ENCODE results near the gene SV2B. TPM values are rescaled to one million over a fixed set of nuclear protein-coding genes. Genes with fewer than 3 reads are reported as not detected.

SV2B gene
- total RNA-seq, 1 experiment from 2014 or later = 3.9 TPM

- ChIA-PET POLR2A (ENCODE audit: low non-redundant PET) (no interaction called here), CTCF (no interaction called here)
- intact Hi-C loops (cut with micrococcal nuclease; ENCODE audit: unreplicated experiment) = no loop called here
- TF ChIP-seq CTCF (conservative IDR thresholded peaks at IDR 0.05; ENCODE audit: low read depth, low read length) (no peak), EZH2 (IDR thresholded peaks at IDR 0.05; ENCODE audit: borderline replicate concordance, low read depth, low read length, poor library complexity, severe bottlenecking) (no peak)
- H3K36me3 ChIP-seq (ENCODE audit: insufficient read depth, low read length, poor library complexity, severe bottlenecking) = no peaks in the 10 kb centered on the region
- BruUV-seq (replicated peaks) = no TSS peak
- H3K27ac ChIP-seq (ENCODE audit: low read depth, low read length, poor library complexity, severe bottlenecking) = no peak overlapping the region
- H3K4me3 ChIP-seq (ENCODE audit: low read depth, low read length, poor library complexity, severe bottlenecking) = no peak overlapping the region
- H3K9me3 ChIP-seq (ENCODE audit: low read depth, low read length, poor library complexity, severe bottlenecking) = no peaks in the 10 kb centered on the region
- DNase-seq (ENCODE audit: low spot score) = no peak
- H3K27me3 ChIP-seq (replicated peaks; ENCODE audit: insufficient read depth, low read depth, low read length, poor library complexity) = no peaks in the 10 kb centered on the region
- H3K4me1 ChIP-seq (ENCODE audit: insufficient read depth, low read length, poor library complexity, severe bottlenecking) = no peaks in the 10 kb centered on the region
These were observed 218.5 kb downstream of the SV2B start for GRCh38 chr15:91318516-91318915.

- ChIA-PET CTCF (no interaction called here), POLR2A (ENCODE audit: low non-redundant PET) (no interaction called here)
- intact Hi-C loops (cut with micrococcal nuclease; ENCODE audit: unreplicated experiment) = no loop called here
- Histone ChIP-seq H3K4me3 (ENCODE audit: low read depth, low read length, poor library complexity, severe bottlenecking) (no peak overlapping the region), H3K27me3 (replicated peaks; ENCODE audit: insufficient read depth, low read depth, low read length, poor library complexity) (no peaks in the 10 kb centered on the region), H3K36me3 (ENCODE audit: insufficient read depth, low read length, poor library complexity, severe bottlenecking) (no peaks in the 10 kb centered on the region), H3K9me3 (ENCODE audit: low read depth, low read length, poor library complexity, severe bottlenecking) (no peaks in the 10 kb centered on the region), H3K27ac (ENCODE audit: low read depth, low read length, poor library complexity, severe bottlenecking) (no peak overlapping the region), H3K4me1 (ENCODE audit: insufficient read depth, low read length, poor library complexity, severe bottlenecking) (no peaks in the 10 kb centered on the region)
- TF ChIP-seq EZH2 (IDR thresholded peaks at IDR 0.05; ENCODE audit: borderline replicate concordance, low read depth, low read length, poor library complexity, severe bottlenecking) (no peak), CTCF (conservative IDR thresholded peaks at IDR 0.05; ENCODE audit: low read depth, low read length) (no peak)
- DNase-seq (ENCODE audit: low spot score) = no peak
- no TSS peak for BruUV-seq (replicated peaks)
These were observed 218.9 kb downstream of the SV2B start for GRCh38 chr15:91318931-91319330.

- Histone ChIP-seq H3K9me3 (ENCODE audit: low read depth, low read length, poor library complexity, severe bottlenecking) (no peaks in the 10 kb centered on the region), H3K27me3 (replicated peaks; ENCODE audit: insufficient read depth, low read depth, low read length, poor library complexity) (no peaks in the 10 kb centered on the region), H3K27ac (ENCODE audit: low read depth, low read length, poor library complexity, severe bottlenecking) (no peak overlapping the region), H3K4me1 (ENCODE audit: insufficient read depth, low read length, poor library complexity, severe bottlenecking) (no peaks in the 10 kb centered on the region), H3K36me3 (ENCODE audit: insufficient read depth, low read length, poor library complexity, severe bottlenecking) (no peaks in the 10 kb centered on the region), H3K4me3 (ENCODE audit: low read depth, low read length, poor library complexity, severe bottlenecking) (no peak overlapping the region)
- ChIA-PET CTCF (no interaction called here), POLR2A (ENCODE audit: low non-redundant PET) (no interaction called here)
- no peak for DNase-seq (ENCODE audit: low spot score)
- intact Hi-C loops (cut with micrococcal nuclease; ENCODE audit: unreplicated experiment) = no loop called here
- BruUV-seq (replicated peaks) = no TSS peak
- TF ChIP-seq CTCF (conservative IDR thresholded peaks at IDR 0.05; ENCODE audit: low read depth, low read length) = no peak
- TF ChIP-seq EZH2 (IDR thresholded peaks at IDR 0.05; ENCODE audit: borderline replicate concordance, low read depth, low read length, poor library complexity, severe bottlenecking) = no peak
These were observed 219.5 kb downstream of the SV2B start for GRCh38 chr15:91319371-91320059.

Measured in A673 (cell line).